ENCODE measurements around the gene PAMR1.

DNA sequence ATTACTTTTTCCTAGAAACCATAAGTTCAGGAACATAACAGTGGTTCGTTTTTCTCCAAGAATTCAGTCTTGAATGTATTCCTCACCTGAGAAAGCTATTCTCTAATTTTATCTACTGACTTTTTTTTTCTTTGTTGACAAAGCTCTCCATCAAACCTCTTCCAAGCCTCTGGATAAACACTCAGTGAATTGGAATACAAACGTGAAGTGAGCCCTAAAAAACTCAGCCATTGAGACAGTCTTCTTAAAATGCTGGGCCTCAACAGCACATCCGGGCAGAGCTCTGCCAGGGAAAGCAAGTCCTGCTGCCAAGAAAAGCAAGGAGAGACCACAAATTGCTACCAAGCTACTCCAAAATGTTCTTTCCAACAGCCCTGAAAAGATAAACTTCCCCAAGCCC lies 98.3 kb downstream of the PAMR1 start:
- TF ChIP-seq, protein P1, sequence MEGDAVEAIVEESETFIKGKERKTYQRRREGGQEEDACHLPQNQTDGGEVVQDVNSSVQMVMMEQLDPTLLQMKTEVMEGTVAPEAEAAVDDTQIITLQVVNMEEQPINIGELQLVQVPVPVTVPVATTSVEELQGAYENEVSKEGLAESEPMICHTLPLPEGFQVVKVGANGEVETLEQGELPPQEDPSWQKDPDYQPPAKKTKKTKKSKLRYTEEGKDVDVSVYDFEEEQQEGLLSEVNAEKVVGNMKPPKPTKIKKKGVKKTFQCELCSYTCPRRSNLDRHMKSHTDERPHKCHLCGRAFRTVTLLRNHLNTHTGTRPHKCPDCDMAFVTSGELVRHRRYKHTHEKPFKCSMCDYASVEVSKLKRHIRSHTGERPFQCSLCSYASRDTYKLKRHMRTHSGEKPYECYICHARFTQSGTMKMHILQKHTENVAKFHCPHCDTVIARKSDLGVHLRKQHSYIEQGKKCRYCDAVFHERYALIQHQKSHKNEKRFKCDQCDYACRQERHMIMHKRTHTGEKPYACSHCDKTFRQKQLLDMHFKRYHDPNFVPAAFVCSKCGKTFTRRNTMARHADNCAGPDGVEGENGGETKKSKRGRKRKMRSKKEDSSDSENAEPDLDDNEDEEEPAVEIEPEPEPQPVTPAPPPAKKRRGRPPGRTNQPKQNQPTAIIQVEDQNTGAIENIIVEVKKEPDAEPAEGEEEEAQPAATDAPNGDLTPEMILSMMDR (conservative IDR thresholded peaks at IDR 0.05; ENCODE audit: low read length): no peak
- no peak for TF ChIP-seq EZH2phosphoT487 (IDR thresholded peaks at IDR 0.05; ENCODE audit: borderline replicate concordance)

All from Loucy (cell line).